GM23338 (cell line): ENCODE results near the gene SUGCT. TPM values are rescaled to one million over a fixed set of nuclear protein-coding genes. Genes with fewer than 3 reads are reported as not detected.
A peak's percentile ranks its signal among the peaks of the same experiment; 100 is the strongest.

Experiments
- ATAC-seq: fragments of 200-7000 bp; cut with Tn5 transposase; 3 replicates; pipeline ENCODE4 v1.9.1; 2020
- DNase-seq: peaks from one replicate; pipeline ENCODE4 v3.0.0-alpha.2; 2015; ENCODE audit warnings: low spot score
- H2AFZ ChIP-seq: fragments of 200-600 bp; sonication (generic); 2 replicates; pipeline ENCODE4 v1.8.0; 2016; ENCODE audit warnings: antibody characterized with exemption, mild to moderate bottlenecking, moderate library complexity
- H3F3A ChIP-seq: fragments of 200-600 bp; sonication (generic); replicated peaks from 2 replicates; pipeline ENCODE4 v1.8.0; 2017; ENCODE audit warnings: antibody characterized with exemption, mixed run types, low read depth
- H3K27ac ChIP-seq: fragments of 200-600 bp; sonication (generic); 2 replicates; pipeline ENCODE4 v1.6.1; 2016; ENCODE audit warnings: low read depth
- H3K27me3 ChIP-seq: fragments of 200-600 bp; sonication (generic); 2 replicates; pipeline ENCODE4 v1.8.0; 2016; ENCODE audit warnings: mild to moderate bottlenecking, mixed run types, moderate library complexity; ENCODE audit not compliant: insufficient read depth
- H3K36me3 ChIP-seq: fragments of 200-600 bp; sonication (generic); 2 replicates; pipeline ENCODE4 v1.8.0; 2016; ENCODE audit warnings: mild to moderate bottlenecking; ENCODE audit not compliant: insufficient read depth
- H3K4me1 ChIP-seq: fragments of 200-600 bp; sonication (generic); 2 replicates; pipeline ENCODE4 v1.8.0; 2016; ENCODE audit warnings: mild to moderate bottlenecking, moderate library complexity; ENCODE audit not compliant: insufficient read depth
- H3K4me2 ChIP-seq: fragments of 200-600 bp; sonication (generic); 2 replicates; pipeline ENCODE4 v1.7.1; 2017; ENCODE audit warnings: mixed run types
- H3K4me3 ChIP-seq: fragments of 200-600 bp; sonication (generic); 2 replicates; pipeline ENCODE4 v1.6.1; 2016; ENCODE audit warnings: mixed run types
- H3K79me2 ChIP-seq: fragments of 200-600 bp; sonication (generic); replicated peaks from 2 replicates; pipeline ENCODE4 v1.8.0; 2017; ENCODE audit warnings: mild to moderate bottlenecking; ENCODE audit not compliant: insufficient read depth
- H3K9me2 ChIP-seq: fragments of 200-600 bp; sonication (generic); 2 replicates; pipeline ENCODE4 v1.8.0; 2017; ENCODE audit not compliant: insufficient read depth
- H4K20me1 ChIP-seq: fragments of 200-600 bp; sonication (generic); replicated peaks from 2 replicates; pipeline ENCODE4 v1.8.0; 2017; ENCODE audit warnings: mild to moderate bottlenecking; ENCODE audit not compliant: insufficient read depth
- H3K27ac Mint-ChIP-seq: 2 replicates; pipeline ENCODE4 v1.8.0; 2020; ENCODE audit warnings: inconsistent platforms, mild to moderate bottlenecking, moderate library complexity, mixed read lengths
- H3K27me3 Mint-ChIP-seq: 3 replicates; pipeline ENCODE4 v1.8.0; 2022; ENCODE audit warnings: low read depth, mild to moderate bottlenecking, moderate library complexity, mixed read lengths, inconsistent platforms; ENCODE audit not compliant: insufficient read depth, poor library complexity
- H3K36me3 Mint-ChIP-seq: 3 replicates; pipeline ENCODE4 v1.8.0; 2021; ENCODE audit warnings: low read depth, mild to moderate bottlenecking, inconsistent platforms, moderate library complexity, mixed read lengths
- H3K4me1 Mint-ChIP-seq: 3 replicates; pipeline ENCODE4 v1.8.0; 2020; ENCODE audit warnings: mild to moderate bottlenecking, inconsistent platforms, mixed read lengths
- H3K4me3 Mint-ChIP-seq: 3 replicates; pipeline ENCODE4 v1.8.0; 2021; ENCODE audit warnings: moderate library complexity, mild to moderate bottlenecking, inconsistent platforms, mixed read lengths
- H3K9me3 Mint-ChIP-seq: 3 replicates; pipeline ENCODE4 v1.8.0; 2020; ENCODE audit warnings: moderate library complexity, mild to moderate bottlenecking, inconsistent platforms, mixed read lengths
- EZH2 ChIP-seq: fragments of 200-600 bp; sonication (generic); IDR thresholded peaks from one replicate; pipeline ENCODE4 v1.8.0; 2017; ENCODE audit warnings: antibody characterized with exemption, mild to moderate bottlenecking, low read depth; ENCODE audit not compliant: unreplicated experiment
- JUNB ChIP-seq: IDR thresholded peaks from one replicate; pipeline ENCODE4 v1.6.1; 2016; ENCODE audit warnings: antibody characterized with exemption; ENCODE audit not compliant: unreplicated experiment
- STAT1 ChIP-seq: IDR thresholded peaks from one replicate; pipeline ENCODE4 v1.6.1; 2016; ENCODE audit warnings: antibody characterized with exemption; ENCODE audit not compliant: unreplicated experiment
- ZNF331 ChIP-seq: fragments of 250-450 bp; sonication (Bioruptor Pico); IDR thresholded peaks from 2 replicates; pipeline ENCODE4 v1.5.0; 2020; ENCODE audit warnings: low read depth, mild to moderate bottlenecking, moderate library complexity
- polyA plus RNA-seq: library from polyadenylated mRNA; unstranded; fragments of >200 nt; fragmentation: Nextera tagmentation; extraction: Ambion mirVana; gene quantifications from 2 replicates; pipeline ENCODE4 v1.2.1, GENCODE V29; 2016
- total RNA-seq: library from RNA; depleted of rRNA; stranded (reverse); fragments of >200 nt; shearing (Covaris generic); gene quantifications from 2 replicates; pipeline ENCODE4 v1.2.3, GENCODE V29; 2014
- TF ChIP-seq, protein P1 (sequence below), 2 experiments: fragments of 200-600 bp in 1 of 2; sonication (generic) in 1 of 2; conservative IDR thresholded peaks; 2 replicates each; pipeline versions ENCODE4 v1.5.1 to v1.6.1; 2016 to 2017; ENCODE audit warnings: antibody characterized with exemption in 2 of 2, low read depth in 2 of 2, mild to moderate bottlenecking in 2 of 2, moderate library complexity in 1 of 2
- TF ChIP-seq, protein P2 (sequence below): IDR thresholded peaks from 2 replicates; pipeline ENCODE4 v1.6.1; 2016; ENCODE audit warnings: antibody characterized with exemption
- TF ChIP-seq, protein P3 (sequence below): fragments of 250-450 bp; sonication (Bioruptor Pico); IDR thresholded peaks from 2 replicates; pipeline ENCODE4 v1.5.0; 2020; ENCODE audit warnings: mild to moderate bottlenecking, moderate library complexity

Gene SUGCT
- total and polyA plus RNA-seq, 2 experiments from 2014 or later: 4.2 to 5.6 TPM

DNA sequence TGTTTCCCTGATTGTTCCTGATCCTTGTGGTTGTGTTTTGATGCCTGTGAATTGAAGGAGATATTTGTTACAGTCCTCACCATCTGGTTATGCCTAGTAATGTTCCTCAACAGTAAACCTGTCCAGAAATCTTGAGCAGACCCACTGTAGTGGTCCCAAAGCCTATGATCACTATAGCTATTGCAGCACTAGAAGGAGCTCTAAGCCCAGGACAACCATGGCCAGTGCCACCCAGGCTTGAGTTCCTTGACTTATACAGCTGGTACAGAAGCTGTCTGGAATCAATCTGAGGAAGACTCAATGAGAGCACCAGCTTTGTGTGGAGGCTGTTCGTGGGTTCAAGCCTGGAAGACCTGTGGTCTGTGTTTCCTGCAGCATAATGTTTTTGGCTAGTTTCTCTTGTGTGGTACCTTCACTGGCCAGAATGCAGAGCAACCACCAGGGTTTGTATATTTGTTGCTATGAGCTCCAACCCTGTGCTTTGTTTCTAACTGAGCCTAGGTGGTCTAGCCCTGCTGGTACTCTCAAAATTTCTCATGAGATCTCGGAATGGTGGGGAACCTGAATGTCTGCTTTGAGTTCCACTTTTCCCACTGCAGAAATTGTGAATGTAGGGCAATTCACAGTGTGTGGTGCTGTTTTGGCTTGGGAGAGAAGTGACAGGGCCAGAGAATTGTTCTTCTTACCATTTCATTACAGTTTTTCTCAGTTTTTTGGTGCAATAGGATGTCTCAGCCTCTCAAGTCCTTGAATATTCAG lies 355.2 kb downstream of the SUGCT start:
- no peak for TF ChIP-seq ZNF331 (CRISPR knock-in tag)
- no peak for TF ChIP-seq JUNB
- TF ChIP-seq, protein P1, sequence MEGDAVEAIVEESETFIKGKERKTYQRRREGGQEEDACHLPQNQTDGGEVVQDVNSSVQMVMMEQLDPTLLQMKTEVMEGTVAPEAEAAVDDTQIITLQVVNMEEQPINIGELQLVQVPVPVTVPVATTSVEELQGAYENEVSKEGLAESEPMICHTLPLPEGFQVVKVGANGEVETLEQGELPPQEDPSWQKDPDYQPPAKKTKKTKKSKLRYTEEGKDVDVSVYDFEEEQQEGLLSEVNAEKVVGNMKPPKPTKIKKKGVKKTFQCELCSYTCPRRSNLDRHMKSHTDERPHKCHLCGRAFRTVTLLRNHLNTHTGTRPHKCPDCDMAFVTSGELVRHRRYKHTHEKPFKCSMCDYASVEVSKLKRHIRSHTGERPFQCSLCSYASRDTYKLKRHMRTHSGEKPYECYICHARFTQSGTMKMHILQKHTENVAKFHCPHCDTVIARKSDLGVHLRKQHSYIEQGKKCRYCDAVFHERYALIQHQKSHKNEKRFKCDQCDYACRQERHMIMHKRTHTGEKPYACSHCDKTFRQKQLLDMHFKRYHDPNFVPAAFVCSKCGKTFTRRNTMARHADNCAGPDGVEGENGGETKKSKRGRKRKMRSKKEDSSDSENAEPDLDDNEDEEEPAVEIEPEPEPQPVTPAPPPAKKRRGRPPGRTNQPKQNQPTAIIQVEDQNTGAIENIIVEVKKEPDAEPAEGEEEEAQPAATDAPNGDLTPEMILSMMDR (conservative IDR thresholded peaks at IDR 0.05; ENCODE audit: low read depth in 2 of 2): peak in 1 of 2 experiments; percentile 24; a peak in 2 of 4 replicates
- Histone ChIP-seq H3K4me2 (no peak overlapping the region), H3K27me3 (no peaks in the 10 kb centered on the region), H3K36me3 (no peaks in the 10 kb centered on the region), H3K4me1 (no peaks in the 10 kb centered on the region), H3K9me2 (0 out of 2 replicates have a peak, but pooled peaks cover 3% of the 10 kb centered on the region), H3K27ac (no peak overlapping the region), H3K4me3 (no peak overlapping the region), H4K20me1 (no peaks in the 10 kb centered on the region), H3K79me2 (no peaks in the 10 kb centered on the region), H2AFZ (no peak overlapping the region), H3F3A (no peaks in the 10 kb centered on the region)
- no peak overlapping the region for H3K27ac Mint-ChIP-seq
- no peaks in the 10 kb centered on the region for H3K4me1 Mint-ChIP-seq
- DNase-seq (no peak), ATAC-seq (no peak)
- no peaks in the 10 kb centered on the region for H3K9me3 Mint-ChIP-seq
- peaks cover 1% of the 10 kb centered on the region for H3K27me3 Mint-ChIP-seq
- no peaks in the 10 kb centered on the region for H3K36me3 Mint-ChIP-seq
- H3K4me3 Mint-ChIP-seq: no peak overlapping the region

DNA sequence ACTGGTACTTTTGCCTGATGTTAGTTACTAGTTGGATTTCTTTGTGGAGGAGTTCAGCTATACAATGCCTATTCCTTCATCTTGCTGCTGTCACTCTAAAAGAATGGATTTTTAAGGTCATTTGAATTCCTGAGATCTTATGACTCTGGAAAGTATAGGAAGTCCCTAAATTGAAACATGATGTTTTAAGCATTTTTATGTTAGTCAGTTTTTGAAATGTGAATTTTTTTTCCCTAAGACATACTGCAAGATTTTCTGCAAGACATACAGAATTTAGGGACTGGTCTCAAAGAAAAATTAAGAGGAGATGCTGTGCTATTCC lies 355.8 kb downstream of the SUGCT start:
- Histone ChIP-seq H3K4me2 (no peak overlapping the region), H3F3A (no peaks in the 10 kb centered on the region), H3K4me3 (no peak overlapping the region), H3K27ac (no peak overlapping the region), H2AFZ (no peak overlapping the region), H3K9me2 (0 out of 2 replicates have a peak, but pooled peaks cover 3% of the 10 kb centered on the region), H3K79me2 (no peaks in the 10 kb centered on the region), H3K4me1 (no peaks in the 10 kb centered on the region), H3K36me3 (no peaks in the 10 kb centered on the region), H3K27me3 (no peaks in the 10 kb centered on the region), H4K20me1 (no peaks in the 10 kb centered on the region)
- no peaks in the 10 kb centered on the region for H3K4me1 Mint-ChIP-seq
- ATAC-seq (no peak), DNase-seq (no peak)
- H3K9me3 Mint-ChIP-seq: no peaks in the 10 kb centered on the region
- H3K36me3 Mint-ChIP-seq: no peaks in the 10 kb centered on the region
- no peak overlapping the region for H3K27ac Mint-ChIP-seq
- peaks cover 1% of the 10 kb centered on the region for H3K27me3 Mint-ChIP-seq
- H3K4me3 Mint-ChIP-seq: no peak overlapping the region
- TF ChIP-seq, protein P2, sequence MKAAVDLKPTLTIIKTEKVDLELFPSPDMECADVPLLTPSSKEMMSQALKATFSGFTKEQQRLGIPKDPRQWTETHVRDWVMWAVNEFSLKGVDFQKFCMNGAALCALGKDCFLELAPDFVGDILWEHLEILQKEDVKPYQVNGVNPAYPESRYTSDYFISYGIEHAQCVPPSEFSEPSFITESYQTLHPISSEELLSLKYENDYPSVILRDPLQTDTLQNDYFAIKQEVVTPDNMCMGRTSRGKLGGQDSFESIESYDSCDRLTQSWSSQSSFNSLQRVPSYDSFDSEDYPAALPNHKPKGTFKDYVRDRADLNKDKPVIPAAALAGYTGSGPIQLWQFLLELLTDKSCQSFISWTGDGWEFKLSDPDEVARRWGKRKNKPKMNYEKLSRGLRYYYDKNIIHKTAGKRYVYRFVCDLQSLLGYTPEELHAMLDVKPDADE: no peak
- TF ChIP-seq, protein P3, sequence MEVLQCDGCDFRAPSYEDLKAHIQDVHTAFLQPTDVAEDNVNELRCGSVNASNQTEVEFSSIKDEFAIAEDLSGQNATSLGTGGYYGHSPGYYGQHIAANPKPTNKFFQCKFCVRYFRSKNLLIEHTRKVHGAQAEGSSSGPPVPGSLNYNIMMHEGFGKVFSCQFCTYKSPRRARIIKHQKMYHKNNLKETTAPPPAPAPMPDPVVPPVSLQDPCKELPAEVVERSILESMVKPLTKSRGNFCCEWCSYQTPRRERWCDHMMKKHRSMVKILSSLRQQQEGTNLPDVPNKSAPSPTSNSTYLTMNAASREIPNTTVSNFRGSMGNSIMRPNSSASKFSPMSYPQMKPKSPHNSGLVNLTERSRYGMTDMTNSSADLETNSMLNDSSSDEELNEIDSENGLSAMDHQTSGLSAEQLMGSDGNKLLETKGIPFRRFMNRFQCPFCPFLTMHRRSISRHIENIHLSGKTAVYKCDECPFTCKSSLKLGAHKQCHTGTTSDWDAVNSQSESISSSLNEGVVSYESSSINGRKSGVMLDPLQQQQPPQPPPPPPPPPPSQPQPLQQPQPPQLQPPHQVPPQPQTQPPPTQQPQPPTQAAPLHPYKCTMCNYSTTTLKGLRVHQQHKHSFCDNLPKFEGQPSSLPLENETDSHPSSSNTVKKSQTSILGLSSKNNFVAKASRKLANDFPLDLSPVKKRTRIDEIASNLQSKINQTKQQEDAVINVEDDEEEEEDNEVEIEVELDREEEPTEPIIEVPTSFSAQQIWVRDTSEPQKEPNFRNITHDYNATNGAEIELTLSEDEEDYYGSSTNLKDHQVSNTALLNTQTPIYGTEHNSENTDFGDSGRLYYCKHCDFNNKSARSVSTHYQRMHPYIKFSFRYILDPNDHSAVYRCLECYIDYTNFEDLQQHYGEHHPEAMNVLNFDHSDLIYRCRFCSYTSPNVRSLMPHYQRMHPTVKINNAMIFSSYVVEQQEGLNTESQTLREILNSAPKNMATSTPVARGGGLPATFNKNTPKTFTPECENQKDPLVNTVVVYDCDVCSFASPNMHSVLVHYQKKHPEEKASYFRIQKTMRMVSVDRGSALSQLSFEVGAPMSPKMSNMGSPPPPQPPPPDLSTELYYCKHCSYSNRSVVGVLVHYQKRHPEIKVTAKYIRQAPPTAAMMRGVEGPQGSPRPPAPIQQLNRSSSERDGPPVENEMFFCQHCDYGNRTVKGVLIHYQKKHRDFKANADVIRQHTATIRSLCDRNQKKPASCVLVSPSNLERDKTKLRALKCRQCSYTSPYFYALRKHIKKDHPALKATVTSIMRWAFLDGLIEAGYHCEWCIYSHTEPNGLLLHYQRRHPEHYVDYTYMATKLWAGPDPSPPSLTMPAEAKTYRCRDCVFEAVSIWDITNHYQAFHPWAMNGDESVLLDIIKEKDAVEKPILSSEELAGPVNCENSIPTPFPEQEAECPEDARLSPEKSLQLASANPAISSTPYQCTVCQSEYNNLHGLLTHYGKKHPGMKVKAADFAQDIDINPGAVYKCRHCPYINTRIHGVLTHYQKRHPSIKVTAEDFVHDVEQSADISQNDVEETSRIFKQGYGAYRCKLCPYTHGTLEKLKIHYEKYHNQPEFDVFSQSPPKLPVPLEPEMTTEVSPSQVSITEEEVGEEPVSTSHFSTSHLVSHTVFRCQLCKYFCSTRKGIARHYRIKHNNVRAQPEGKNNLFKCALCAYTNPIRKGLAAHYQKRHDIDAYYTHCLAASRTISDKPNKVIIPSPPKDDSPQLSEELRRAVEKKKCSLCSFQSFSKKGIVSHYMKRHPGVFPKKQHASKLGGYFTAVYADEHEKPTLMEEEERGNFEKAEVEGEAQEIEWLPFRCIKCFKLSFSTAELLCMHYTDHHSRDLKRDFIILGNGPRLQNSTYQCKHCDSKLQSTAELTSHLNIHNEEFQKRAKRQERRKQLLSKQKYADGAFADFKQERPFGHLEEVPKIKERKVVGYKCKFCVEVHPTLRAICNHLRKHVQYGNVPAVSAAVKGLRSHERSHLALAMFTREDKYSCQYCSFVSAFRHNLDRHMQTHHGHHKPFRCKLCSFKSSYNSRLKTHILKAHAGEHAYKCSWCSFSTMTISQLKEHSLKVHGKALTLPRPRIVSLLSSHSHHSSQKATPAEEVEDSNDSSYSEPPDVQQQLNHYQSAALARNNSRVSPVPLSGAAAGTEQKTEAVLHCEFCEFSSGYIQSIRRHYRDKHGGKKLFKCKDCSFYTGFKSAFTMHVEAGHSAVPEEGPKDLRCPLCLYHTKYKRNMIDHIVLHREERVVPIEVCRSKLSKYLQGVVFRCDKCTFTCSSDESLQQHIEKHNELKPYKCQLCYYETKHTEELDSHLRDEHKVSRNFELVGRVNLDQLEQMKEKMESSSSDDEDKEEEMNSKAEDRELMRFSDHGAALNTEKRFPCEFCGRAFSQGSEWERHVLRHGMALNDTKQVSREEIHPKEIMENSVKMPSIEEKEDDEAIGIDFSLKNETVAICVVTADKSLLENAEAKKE (CRISPR knock-in tag): no peak
- no peak for TF ChIP-seq EZH2
- TF ChIP-seq STAT1: no peak
